ENCODE measurements around the gene DCC.

DCC gene

DNA sequence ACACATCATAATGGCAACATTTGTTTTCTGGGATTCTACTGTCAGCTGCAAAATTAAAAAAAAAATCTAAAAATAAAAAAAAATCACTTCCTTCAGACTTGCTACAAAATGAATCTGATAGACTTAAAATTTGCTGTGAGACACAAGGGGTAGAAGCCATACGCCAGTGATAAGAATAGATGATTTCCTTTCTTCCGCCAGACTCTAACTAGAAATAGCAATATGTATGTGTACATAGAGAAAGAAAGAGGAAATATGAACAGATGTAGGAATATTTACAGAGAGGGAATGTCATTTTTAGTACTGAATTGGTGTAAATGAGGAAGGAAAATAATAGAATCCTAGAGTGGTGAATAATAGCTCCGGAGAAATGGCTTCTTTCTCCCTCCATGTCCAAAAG, 574.2 kb downstream of the DCC start:
- Mint-ChIP-seq H3K9me3 (peaks cover 3% of the 10 kb centered on the region), H3K4me1 (no peaks in the 10 kb centered on the region), H3K27me3 (no peaks in the 10 kb centered on the region), H3K4me3 (no peak overlapping the region), H3K36me3 (no peaks in the 10 kb centered on the region), H3K27ac (no peak overlapping the region)
- ATAC-seq (ENCODE audit: low read depth) (no peak), DNase-seq (ENCODE audit: low spot score in 2 of 2) (no peak)

DNA sequence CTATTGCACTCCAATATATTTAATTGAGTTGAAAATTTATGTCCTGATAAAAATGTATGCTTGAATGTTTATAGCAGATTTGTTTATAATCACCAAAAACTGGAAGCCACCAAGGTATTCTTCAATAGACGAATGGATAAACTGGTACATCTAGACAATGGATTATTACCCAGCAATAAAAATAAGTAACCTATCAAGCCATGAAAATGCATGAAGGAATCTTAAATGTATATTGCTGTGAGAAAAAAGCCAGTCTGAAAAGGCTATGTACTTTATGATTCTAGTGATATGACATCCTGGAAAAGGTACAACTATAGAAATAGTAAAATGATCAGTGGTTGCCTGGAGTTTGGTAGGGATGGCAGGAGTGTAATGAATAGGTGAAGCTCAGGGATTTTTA, 580.7 kb downstream of the DCC start:
- Mint-ChIP-seq H3K9me3 (peaks cover 2% of the 10 kb centered on the region), H3K36me3 (no peaks in the 10 kb centered on the region), H3K27ac (no peak overlapping the region), H3K4me1 (no peaks in the 10 kb centered on the region), H3K27me3 (no peaks in the 10 kb centered on the region), H3K4me3 (no peak overlapping the region)
- no peak for ATAC-seq (ENCODE audit: low read depth)
- DNase-seq (ENCODE audit: low spot score in 2 of 2), result no peak

DNA sequence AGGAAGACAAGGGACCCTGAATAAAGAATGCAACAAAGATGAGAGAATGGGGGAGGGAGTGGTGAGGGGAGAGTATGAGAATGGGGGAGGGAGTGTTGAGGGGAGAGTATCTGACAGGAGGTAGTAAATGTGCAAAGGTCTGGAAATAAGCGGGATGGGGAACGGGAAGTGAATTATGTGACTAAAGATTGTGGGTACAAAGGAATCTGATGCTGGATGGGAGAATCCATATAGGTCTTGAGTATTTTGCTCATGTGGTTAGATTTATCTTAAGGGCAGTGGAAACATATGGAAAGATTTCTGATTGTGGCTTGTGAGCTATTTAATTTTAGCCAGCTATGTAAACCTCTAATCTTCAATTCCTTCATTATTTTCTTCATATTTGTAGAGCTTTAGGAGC, 593.4 kb downstream of the DCC start:
- DNase-seq (ENCODE audit: low spot score in 2 of 2), result no peak
- no peak overlapping the region for H3K4me3 Mint-ChIP-seq
- H3K4me1 Mint-ChIP-seq, result no peaks in the 10 kb centered on the region
- no peak overlapping the region for H3K27ac Mint-ChIP-seq
- H3K27me3 Mint-ChIP-seq, result peaks cover 2% of the 10 kb centered on the region
- H3K9me3 Mint-ChIP-seq, result peaks cover 5% of the 10 kb centered on the region
- no peak for ATAC-seq (ENCODE audit: low read depth)
- no peaks in the 10 kb centered on the region for H3K36me3 Mint-ChIP-seq

DNA sequence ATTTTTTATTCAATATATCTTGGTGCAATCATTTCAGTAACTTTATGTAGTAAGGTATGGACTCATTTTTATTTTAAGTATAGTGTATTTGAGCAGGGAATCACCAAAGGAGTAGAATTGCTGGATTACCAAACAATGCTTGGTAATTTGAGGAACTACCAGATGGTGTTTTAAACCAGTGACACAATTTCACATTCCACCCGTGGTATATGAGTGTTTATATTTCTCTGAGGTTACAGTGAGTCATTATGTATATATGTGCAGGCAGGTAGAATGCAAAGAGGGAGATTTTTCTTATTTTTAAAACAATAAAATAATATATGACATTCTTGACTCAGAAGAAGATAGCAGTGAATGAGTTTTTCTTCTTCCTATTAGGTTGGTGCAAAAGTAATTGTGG, 596.9 kb downstream of the DCC start:
- H3K27me3 Mint-ChIP-seq, result peaks cover 2% of the 10 kb centered on the region
- H3K27ac Mint-ChIP-seq, result no peak overlapping the region
- no peak overlapping the region for H3K4me3 Mint-ChIP-seq
- DNase-seq (ENCODE audit: low spot score in 2 of 2), result no peak
- ATAC-seq (ENCODE audit: low read depth), result no peak
- peaks cover 5% of the 10 kb centered on the region for H3K9me3 Mint-ChIP-seq
- H3K36me3 Mint-ChIP-seq, result no peaks in the 10 kb centered on the region
- H3K4me1 Mint-ChIP-seq, result no peaks in the 10 kb centered on the region

DNA sequence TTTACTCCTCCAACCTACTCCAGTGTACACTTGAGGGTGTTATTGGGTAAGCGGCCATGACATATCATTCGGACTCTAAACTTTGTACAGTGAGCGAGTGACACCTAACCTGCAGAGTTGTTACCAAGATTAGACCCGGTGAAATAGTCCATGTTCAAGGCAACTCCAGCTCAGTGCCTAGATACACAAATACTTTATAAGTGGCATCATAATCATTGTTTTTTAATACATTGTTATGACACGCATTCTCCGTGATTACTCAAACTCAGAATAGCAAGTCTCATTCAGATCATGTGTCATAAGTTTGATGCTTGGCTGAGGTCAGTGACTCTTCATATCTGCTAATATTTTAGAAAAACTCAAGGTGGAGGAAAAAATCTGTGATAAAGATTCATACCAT, 597.8 kb downstream of the DCC start:
- Mint-ChIP-seq H3K36me3 (no peaks in the 10 kb centered on the region), H3K4me1 (no peaks in the 10 kb centered on the region), H3K27ac (no peak overlapping the region), H3K27me3 (peaks cover 2% of the 10 kb centered on the region), H3K4me3 (no peak overlapping the region), H3K9me3 (peaks cover 5% of the 10 kb centered on the region)
- DNase-seq (ENCODE audit: low spot score in 2 of 2) (no peak), ATAC-seq (ENCODE audit: low read depth) (no peak)

DNA sequence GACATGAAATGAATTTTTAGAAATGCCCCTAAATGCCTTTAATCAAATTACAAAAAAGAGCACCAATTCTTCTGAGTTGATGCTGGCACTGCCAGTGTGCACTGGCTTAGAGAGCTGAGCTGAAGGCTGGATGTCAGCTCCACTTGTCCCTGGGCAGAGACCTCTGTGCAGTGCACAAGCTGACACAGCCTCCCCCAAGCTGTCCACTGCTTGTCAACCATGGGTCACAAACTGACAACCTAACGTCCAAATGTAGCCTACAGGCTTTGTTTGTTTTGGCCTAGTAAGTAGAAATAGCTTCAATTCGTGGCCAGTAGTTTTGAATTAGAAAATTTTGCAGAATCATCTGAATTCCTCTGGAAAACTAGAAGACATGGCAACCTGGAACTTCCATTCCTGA, 605.6 kb downstream of the DCC start:
- H3K36me3 Mint-ChIP-seq, result no peaks in the 10 kb centered on the region
- no peaks in the 10 kb centered on the region for H3K9me3 Mint-ChIP-seq
- no peak overlapping the region for H3K27ac Mint-ChIP-seq
- H3K4me1 Mint-ChIP-seq, result no peaks in the 10 kb centered on the region
- ATAC-seq (ENCODE audit: low read depth) (no peak), DNase-seq (ENCODE audit: low spot score in 2 of 2) (no peak)
- no peaks in the 10 kb centered on the region for H3K27me3 Mint-ChIP-seq
- H3K4me3 Mint-ChIP-seq, result no peak overlapping the region

DNA sequence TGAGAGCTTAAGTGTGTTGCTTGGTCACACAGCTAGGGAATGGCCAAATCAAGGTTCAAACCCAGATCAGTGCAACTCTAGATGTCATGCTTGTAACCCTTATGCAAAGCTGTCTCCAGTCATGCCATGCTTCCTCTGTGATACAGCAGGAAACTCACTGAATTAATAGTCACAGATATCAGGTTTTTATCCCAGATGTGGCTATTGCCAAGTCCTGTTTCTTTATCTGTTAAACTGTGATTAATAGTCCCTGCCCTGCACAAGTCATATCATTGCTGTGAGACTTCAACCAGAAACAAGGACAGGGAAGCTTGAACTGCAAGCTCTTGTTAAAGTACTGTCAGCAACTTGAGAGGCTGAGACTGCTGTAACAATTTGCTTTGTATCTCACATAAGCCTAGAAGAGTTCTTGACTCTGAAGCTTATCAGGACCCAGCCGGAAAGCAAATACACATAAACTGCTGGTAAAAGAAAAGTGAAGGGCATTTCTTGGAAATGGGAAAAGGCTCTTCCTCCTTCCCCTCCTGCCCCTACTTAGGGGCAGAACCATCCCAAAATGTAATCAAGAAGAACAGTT, 609.0 kb downstream of the DCC start:
- no peaks in the 10 kb centered on the region for H3K4me1 Mint-ChIP-seq
- H3K36me3 Mint-ChIP-seq, result no peaks in the 10 kb centered on the region
- no peak overlapping the region for H3K27ac Mint-ChIP-seq
- DNase-seq (ENCODE audit: low spot score in 2 of 2) (no peak), ATAC-seq (ENCODE audit: low read depth) (no peak)
- H3K9me3 Mint-ChIP-seq, result no peaks in the 10 kb centered on the region
- no peaks in the 10 kb centered on the region for H3K27me3 Mint-ChIP-seq
- no peak overlapping the region for H3K4me3 Mint-ChIP-seq

DNA sequence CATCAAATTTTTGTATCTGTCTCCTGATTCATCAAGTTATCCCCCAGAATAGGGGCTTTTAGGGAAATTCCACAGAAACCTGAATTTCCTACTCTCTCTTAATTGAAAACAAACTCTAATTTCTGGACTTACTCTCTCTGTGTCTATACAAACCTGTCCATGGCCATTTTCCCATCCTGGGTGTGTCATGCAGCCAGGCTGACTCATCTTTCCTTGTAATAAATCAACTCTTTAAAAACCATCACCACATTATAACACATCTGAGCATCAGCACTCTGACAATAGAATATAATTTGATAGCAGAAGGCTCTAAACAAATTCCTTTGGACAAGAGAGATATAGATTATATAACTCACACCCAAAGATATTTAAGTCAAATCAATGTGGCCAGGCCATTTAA, 610.2 kb downstream of the DCC start:
- Mint-ChIP-seq H3K4me3 (no peak overlapping the region), H3K4me1 (no peaks in the 10 kb centered on the region), H3K27me3 (no peaks in the 10 kb centered on the region), H3K36me3 (no peaks in the 10 kb centered on the region), H3K27ac (no peak overlapping the region), H3K9me3 (no peaks in the 10 kb centered on the region)
- ATAC-seq (ENCODE audit: low read depth) (no peak), DNase-seq (ENCODE audit: low spot score in 2 of 2) (no peak)

DNA sequence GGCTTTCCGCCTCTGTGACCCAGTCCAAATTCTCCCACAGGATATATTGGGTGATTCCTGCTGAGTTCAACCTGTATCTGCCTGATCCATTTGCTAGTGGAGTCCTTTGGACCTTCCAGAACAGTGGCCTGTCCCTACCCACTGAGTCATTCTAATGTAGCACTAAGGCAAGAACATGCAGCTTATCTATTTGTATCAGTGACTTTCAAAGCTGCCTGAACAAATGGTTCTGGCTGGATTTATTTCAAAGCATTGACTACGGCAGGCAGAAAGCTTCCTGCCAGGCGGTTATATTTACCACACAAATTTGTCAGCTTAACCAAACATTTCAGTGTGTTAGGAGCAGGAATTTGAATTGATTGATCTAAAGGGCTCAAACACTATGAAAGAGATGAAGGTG, 613.4 kb downstream of the DCC start:
- Mint-ChIP-seq H3K36me3 (no peaks in the 10 kb centered on the region), H3K27ac (no peak overlapping the region), H3K27me3 (no peaks in the 10 kb centered on the region), H3K4me3 (no peak overlapping the region), H3K4me1 (no peaks in the 10 kb centered on the region), H3K9me3 (peaks cover under 1% of the 10 kb centered on the region)
- DNase-seq (ENCODE audit: low spot score in 2 of 2) (no peak), ATAC-seq (ENCODE audit: low read depth) (no peak)

DNA sequence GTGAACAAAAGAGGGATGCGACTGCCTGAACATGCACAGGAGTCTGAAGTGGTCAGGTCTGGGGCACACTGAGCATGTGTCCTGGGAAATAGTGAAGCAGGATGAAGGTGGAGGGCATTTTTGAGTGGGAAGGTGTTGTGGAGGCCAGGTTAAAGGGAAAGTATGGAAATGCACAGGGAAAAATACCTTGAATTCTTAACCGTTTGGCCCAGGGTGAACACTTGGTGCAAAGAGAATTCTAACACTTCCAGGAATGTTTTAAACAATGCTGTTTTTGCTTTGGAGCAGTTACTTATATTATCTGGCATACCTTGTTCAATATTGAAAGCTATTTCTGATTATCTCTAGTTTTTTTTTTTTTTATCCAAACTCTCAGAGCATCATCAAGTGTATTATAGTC, 623.5 kb downstream of the DCC start:
- no peaks in the 10 kb centered on the region for H3K4me1 Mint-ChIP-seq
- no peak overlapping the region for H3K4me3 Mint-ChIP-seq
- no peaks in the 10 kb centered on the region for H3K27me3 Mint-ChIP-seq
- ATAC-seq (ENCODE audit: low read depth) (no peak), DNase-seq (ENCODE audit: low spot score in 2 of 2) (no peak)
- peaks cover 4% of the 10 kb centered on the region for H3K9me3 Mint-ChIP-seq
- H3K27ac Mint-ChIP-seq, result no peak overlapping the region
- H3K36me3 Mint-ChIP-seq, result no peaks in the 10 kb centered on the region

DNA sequence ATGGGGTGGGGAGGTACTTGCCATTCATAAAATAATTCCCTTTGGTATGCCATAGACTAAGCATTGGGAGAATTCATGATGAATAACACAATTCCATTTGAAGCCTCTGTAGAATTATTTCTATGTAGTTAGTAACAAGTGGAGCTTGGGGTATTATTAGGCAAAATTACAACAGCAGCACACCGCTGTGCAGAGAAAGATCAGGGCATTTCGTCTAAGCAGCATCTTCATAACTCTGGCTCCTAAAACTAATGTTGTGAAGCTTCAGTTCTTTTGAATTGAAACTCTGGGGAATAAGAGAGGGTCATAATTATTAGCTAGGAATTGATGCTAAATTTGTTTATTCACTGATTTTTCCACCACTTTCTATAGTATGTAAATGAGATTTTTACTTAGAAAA, 630.7 kb downstream of the DCC start:
- Mint-ChIP-seq H3K27ac (no peak overlapping the region), H3K36me3 (no peaks in the 10 kb centered on the region), H3K4me1 (no peaks in the 10 kb centered on the region), H3K27me3 (no peaks in the 10 kb centered on the region), H3K4me3 (no peak overlapping the region), H3K9me3 (peaks cover 11% of the 10 kb centered on the region)
- DNase-seq (ENCODE audit: low spot score in 2 of 2) (no peak), ATAC-seq (ENCODE audit: low read depth) (no peak)

DNA sequence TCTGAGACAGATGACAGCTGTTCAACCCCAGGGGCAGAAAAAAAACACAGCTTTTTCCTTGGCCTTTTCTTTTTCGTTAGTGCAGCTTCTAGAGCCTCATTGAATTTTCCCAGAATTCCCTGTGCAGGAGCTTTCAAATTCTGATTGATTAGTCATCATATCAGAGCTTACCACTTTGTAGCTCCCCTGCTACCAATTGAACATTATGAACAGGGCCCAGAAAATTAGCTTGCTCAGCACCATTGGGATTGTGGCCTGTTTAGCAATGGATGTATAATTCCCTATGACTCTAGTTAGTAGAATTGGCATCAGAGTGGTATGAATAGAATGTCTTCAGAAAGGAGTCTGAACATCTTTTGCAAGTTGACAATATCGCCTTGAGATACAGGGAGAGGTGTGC, 631.1 kb downstream of the DCC start:
- H3K4me3 Mint-ChIP-seq, result no peak overlapping the region
- no peaks in the 10 kb centered on the region for H3K4me1 Mint-ChIP-seq
- DNase-seq (ENCODE audit: low spot score in 2 of 2) (no peak), ATAC-seq (ENCODE audit: low read depth) (no peak)
- no peak overlapping the region for H3K27ac Mint-ChIP-seq
- no peaks in the 10 kb centered on the region for H3K36me3 Mint-ChIP-seq
- H3K27me3 Mint-ChIP-seq, result no peaks in the 10 kb centered on the region
- H3K9me3 Mint-ChIP-seq, result peaks cover 11% of the 10 kb centered on the region

DNA sequence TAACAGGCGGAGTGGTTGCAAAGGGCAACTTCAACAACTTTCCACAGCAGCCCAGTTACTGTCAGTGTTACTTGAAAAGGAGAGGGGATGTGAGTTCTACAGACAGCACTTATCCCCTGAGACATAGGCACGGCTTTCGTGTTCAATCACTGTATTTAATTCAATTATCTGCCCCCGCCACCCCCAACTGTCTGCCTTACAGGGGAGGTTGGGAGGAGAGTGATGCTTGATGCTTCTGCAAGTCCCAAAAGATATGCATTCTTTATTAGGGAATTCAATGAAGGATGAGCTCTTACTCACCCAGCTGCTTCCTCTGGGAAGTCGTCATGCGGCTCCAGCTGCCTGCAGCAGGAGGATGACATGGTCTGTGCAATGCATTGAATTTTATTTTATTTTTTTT, 639.9 kb downstream of the DCC start:
- DNase-seq (ENCODE audit: low spot score in 2 of 2), result no peak
- Mint-ChIP-seq H3K4me1 (no peaks in the 10 kb centered on the region), H3K27ac (no peak overlapping the region), H3K4me3 (no peak overlapping the region), H3K36me3 (no peaks in the 10 kb centered on the region), H3K27me3 (no peaks in the 10 kb centered on the region), H3K9me3 (peaks cover 3% of the 10 kb centered on the region)
- no peak for ATAC-seq (ENCODE audit: low read depth)

DNA sequence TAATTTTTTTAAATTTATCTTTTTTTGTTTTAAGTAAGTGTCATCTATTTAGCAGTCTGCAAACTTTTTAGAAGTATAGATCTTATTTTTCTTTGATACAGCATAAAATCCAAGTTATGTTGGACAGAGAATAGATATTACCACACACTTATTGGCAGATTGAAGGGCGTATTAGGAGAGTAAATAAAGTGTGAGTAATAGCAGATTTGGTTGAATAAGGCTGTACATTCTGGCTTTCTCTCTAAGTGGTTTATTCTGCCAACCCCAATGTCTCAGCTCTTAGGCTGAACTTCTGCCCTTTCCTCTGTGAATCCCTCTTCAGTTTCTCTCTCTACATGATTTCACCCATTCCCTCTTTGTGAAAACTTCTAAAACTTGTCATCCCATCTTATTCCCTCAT, 651.2 kb downstream of the DCC start:
- Mint-ChIP-seq H3K9me3 (no peaks in the 10 kb centered on the region), H3K4me1 (no peaks in the 10 kb centered on the region), H3K4me3 (no peak overlapping the region), H3K36me3 (no peaks in the 10 kb centered on the region), H3K27ac (no peak overlapping the region), H3K27me3 (no peaks in the 10 kb centered on the region)
- ATAC-seq (ENCODE audit: low read depth) (no peak), DNase-seq (ENCODE audit: low spot score in 2 of 2) (no peak)

DNA sequence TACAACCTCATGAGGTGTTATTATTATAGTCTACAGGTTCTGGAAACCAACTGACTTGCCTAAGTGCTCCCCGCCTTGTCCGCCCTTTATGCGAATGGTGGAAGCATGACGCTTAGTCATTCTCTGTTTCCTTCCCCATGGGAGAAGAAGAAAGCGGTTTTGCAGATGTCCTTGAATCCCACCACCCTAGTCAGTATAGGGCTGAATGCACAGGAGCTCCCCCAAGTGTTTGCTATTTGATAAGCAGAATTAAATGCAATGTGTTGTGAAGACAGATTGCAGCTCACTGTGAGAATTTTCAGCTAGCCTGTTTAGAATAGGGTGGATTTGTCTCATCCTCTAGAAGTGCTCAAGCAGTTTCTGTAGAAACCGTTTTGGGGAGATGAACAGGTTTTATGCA, 652.0 kb downstream of the DCC start:
- no peaks in the 10 kb centered on the region for H3K4me1 Mint-ChIP-seq
- no peak for ATAC-seq (ENCODE audit: low read depth)
- no peaks in the 10 kb centered on the region for H3K27me3 Mint-ChIP-seq
- no peaks in the 10 kb centered on the region for H3K36me3 Mint-ChIP-seq
- DNase-seq (ENCODE audit: low spot score in 2 of 2), result no peak
- peaks cover 1% of the 10 kb centered on the region for H3K9me3 Mint-ChIP-seq
- no peak overlapping the region for H3K4me3 Mint-ChIP-seq
- H3K27ac Mint-ChIP-seq, result no peak overlapping the region

DNA sequence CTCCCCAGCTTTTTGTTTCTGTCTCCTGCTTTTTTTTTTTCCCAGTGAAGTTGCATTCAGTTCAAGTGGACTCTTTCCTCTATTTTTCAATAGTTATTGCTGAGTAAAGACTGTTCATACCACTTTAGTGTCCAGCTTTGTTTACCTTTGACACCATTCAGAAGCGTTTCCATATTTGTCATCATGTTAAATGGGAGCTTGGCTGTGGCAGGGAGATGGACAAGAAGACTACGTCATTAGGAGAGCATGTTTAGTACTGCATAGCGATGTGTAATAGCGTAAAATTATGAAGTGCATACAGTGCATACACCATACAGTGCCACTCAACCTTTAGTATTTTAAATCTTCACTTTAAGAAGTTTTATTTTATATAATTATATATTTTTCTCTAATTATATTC, 655.9 kb downstream of the DCC start:
- H3K4me1 Mint-ChIP-seq, result no peaks in the 10 kb centered on the region
- H3K4me3 Mint-ChIP-seq, result no peak overlapping the region
- DNase-seq (ENCODE audit: low spot score in 2 of 2) (no peak), ATAC-seq (ENCODE audit: low read depth) (no peak)
- H3K36me3 Mint-ChIP-seq, result no peaks in the 10 kb centered on the region
- H3K27ac Mint-ChIP-seq, result no peak overlapping the region
- no peaks in the 10 kb centered on the region for H3K27me3 Mint-ChIP-seq
- H3K9me3 Mint-ChIP-seq, result peaks cover 1% of the 10 kb centered on the region
